Colonic mucosa (tissue), 4 donors: Measurements from ENCODE around the gene ADGRE3. TPM values are rescaled to one million over a fixed set of nuclear protein-coding genes. Genes with fewer than 3 reads are reported as not detected.
"Not testable (repeated sequence)": the region's sequence is repeated elsewhere in the genome, so short reads cannot be mapped to it uniquely, and the experiment has no call there.

ENCODE experiments used
- DNase-seq: peaks from one replicate; pipeline ENCODE4 v3.0.0-alpha.2; 2020
- H3K27ac ChIP-seq: fragments of 200-600 bp; one replicate; pipeline ENCODE4 v1.8.0; 2021
- H3K27me3 ChIP-seq: fragments of 200-600 bp; one replicate; pipeline ENCODE4 v1.8.0; 2021
- H3K36me3 ChIP-seq: fragments of 200-600 bp; one replicate; pipeline ENCODE4 v1.8.0; 2021
- H3K4me1 ChIP-seq: fragments of 200-600 bp; one replicate; pipeline ENCODE4 v1.8.0; 2021; ENCODE audit warnings: mild to moderate bottlenecking
- H3K4me3 ChIP-seq: fragments of 200-600 bp; one replicate; pipeline ENCODE4 v1.8.0; 2021
- H3K9ac ChIP-seq, 2 donors: one replicate each; pipeline ENCODE4 v1.7.0; 2013; ENCODE audit warnings: control low read depth in 2 of 2, low read depth in 2 of 2, low read length in 2 of 2
- H3K9me3 ChIP-seq: fragments of 200-600 bp; one replicate; pipeline ENCODE4 v1.8.0; 2021
- CTCF ChIP-seq: fragments of 200-600 bp; IDR thresholded peaks from one replicate; pipeline ENCODE4 v1.8.0; 2022; ENCODE audit warnings: antibody characterized with exemption, mild to moderate bottlenecking
- intact Hi-C: fragments of 100-400 bp; cut with DNase I; formaldehyde crosslinking; loops from one replicate; pipeline ENCODE4 v1.14.1; 2022
- total RNA-seq, 2 donors: library from RNA; stranded (reverse); fragmentation: NEBNext Ultra II Directional in 1 of 2; extraction: Animal tissue kit (Norgen Biotek cat#: 25700) in 1 of 2; gene quantifications; one replicate each; pipeline ENCODE4 v1.2.1, GENCODE V29; 2021
- donor health status: healthy.
- donor health status: DM: no; HTN: no; CAD: no.
- donor health status: DM: no; HTN: no; CAD: no.

Gene ADGRE3
- total RNA-seq, 2 donors from 2014 or later: 1.2 TPM; not detected in 1

GRCh38 chr19:14632286-14632685, 42.4 kb downstream of the ADGRE3 start:
- no peaks in the 10 kb centered on the region for H3K36me3 ChIP-seq

GRCh38 chr19:14629557-14629956, 45.1 kb downstream of the ADGRE3 start:
- H3K27me3 ChIP-seq: no peaks in the 10 kb centered on the region
- no peak overlapping the region for H3K27ac ChIP-seq
- intact Hi-C loops: no loop called here
- H3K4me3 ChIP-seq: no peak overlapping the region
- H3K4me1 ChIP-seq: no peaks in the 10 kb centered on the region
- no peak for TF ChIP-seq CTCF
- DNase-seq: no peak
- H3K36me3 ChIP-seq: no peaks in the 10 kb centered on the region
- no peaks in the 10 kb centered on the region for H3K9me3 ChIP-seq
- H3K9ac ChIP-seq: no peak overlapping the region

More at GRCh38 chr19:14632286-14632685, 42.4 kb downstream of the ADGRE3 start:
- no peaks in the 10 kb centered on the region for H3K27me3 ChIP-seq
- DNase-seq: peak; percentile 20
- no peak for TF ChIP-seq CTCF
- H3K27ac ChIP-seq: no peak overlapping the region
- no peaks in the 10 kb centered on the region for H3K4me1 ChIP-seq
- H3K9ac ChIP-seq: no peak overlapping the region
- intact Hi-C loops: no loop called here
- no peak overlapping the region for H3K4me3 ChIP-seq
- no peaks in the 10 kb centered on the region for H3K9me3 ChIP-seq

DNA sequence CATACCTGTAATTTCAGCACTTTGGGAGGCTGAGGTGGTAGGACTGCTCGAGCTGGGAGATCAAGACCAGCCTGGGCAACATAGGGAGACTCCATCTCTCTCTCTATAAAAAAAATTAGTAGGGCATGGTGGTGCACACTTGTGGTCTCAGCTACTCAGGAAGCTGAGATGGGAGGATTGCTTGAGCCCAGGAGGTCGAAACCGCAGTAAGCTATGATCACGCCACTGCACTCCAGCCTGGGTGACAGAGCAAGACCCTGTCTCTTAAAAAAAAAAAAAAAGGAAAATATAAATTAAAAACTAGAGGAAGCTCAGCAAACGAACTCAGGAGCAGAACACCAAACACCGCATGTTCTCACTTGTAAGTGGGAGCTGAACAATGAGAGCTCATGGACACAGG, 50.2 kb downstream of the ADGRE3 start:
- H3K27me3 ChIP-seq, H3K4me1 ChIP-seq, H3K36me3 ChIP-seq, H3K4me3 ChIP-seq, DNase-seq, H3K9me3 ChIP-seq, intact Hi-C loops, H3K9ac ChIP-seq, H3K27ac ChIP-seq: not testable (repeated sequence)

- Histone ChIP-seq H3K27ac (no peak overlapping the region), H3K9ac (no peak overlapping the region), H3K4me1 (no peaks in the 10 kb centered on the region), H3K36me3 (no peaks in the 10 kb centered on the region), H3K4me3 (no peak overlapping the region), H3K9me3 (no peaks in the 10 kb centered on the region), H3K27me3 (no peaks in the 10 kb centered on the region)
- no peak for DNase-seq
- intact Hi-C loops: no loop called here
- TF ChIP-seq CTCF: no peak
These were observed 55.2 kb downstream of the ADGRE3 start for GRCh38 chr19:14619404-14619803.

DNA sequence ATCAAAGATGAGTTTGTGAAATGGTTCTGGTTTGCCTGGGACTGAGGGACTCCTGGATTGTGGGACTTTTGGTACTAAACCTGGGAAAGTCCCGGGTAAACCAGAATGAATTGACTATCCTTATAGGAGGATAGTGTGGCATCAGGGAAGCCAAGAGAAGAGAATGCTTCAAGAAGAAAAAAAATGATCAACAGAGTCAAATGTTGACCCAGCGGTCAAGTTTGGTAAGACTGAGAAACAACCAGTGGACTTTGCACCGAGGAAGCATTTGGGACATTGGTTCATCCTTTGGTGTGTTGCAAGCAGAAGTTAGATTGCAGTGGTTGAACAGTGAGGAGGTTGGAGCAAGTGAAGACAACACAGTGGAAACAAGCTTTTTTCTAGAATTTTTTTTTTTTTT, 58.2 kb downstream of the ADGRE3 start:
- no peak overlapping the region for H3K27ac ChIP-seq
- no peak for DNase-seq
- no peak for TF ChIP-seq CTCF
- no peaks in the 10 kb centered on the region for H3K36me3 ChIP-seq
- H3K9me3 ChIP-seq: no peaks in the 10 kb centered on the region
- no peak overlapping the region for H3K9ac ChIP-seq
- intact Hi-C loops: no loop called here
- no peaks in the 10 kb centered on the region for H3K27me3 ChIP-seq
- no peaks in the 10 kb centered on the region for H3K4me1 ChIP-seq
- H3K4me3 ChIP-seq: no peak overlapping the region

- Histone ChIP-seq H3K9me3 (no peaks in the 10 kb centered on the region), H3K9ac (no peak overlapping the region), H3K27me3 (no peaks in the 10 kb centered on the region), H3K4me3 (no peak overlapping the region), H3K4me1 (no peaks in the 10 kb centered on the region), H3K36me3 (no peaks in the 10 kb centered on the region), H3K27ac (no peak overlapping the region)
- DNase-seq: no peak
- intact Hi-C loops: no loop called here
- no peak for TF ChIP-seq CTCF
These were observed 59.0 kb downstream of the ADGRE3 start for GRCh38 chr19:14615623-14616022.
